K562 (cell line): ENCODE measurements around the gene AFF3. TPM values are rescaled to one million over a fixed set of nuclear protein-coding genes. Genes with fewer than 3 reads are reported as not detected.

Source experiments
- ATAC-seq: fragments of 200-7000 bp; cut with Tn5 transposase; 3 replicates; pipeline ENCODE4 v1.9.1; 2020; ENCODE audit warnings: moderate library complexity
- BruUV-seq: library from RNA; stranded (reverse); fragments of 400-500 nt; replicated peaks from 2 replicates; lab custom pipeline; 2021; lab: Mats Ljungman, UMichigan
- CTCF ChIA-PET: fragments of 300-600 bp; formaldehyde crosslinking; extraction: SDS; loops from one replicate; lab custom pipeline; 2021; ENCODE audit warnings: low intra/inter-chr PET ratio; lab: Yijun Ruan, JAX
- POLR2A ChIA-PET: fragments of 300-600, 350-650 bp; sonication (Branson Sonifier 250); formaldehyde crosslinking; extraction: SDS; loops from one replicate; lab custom pipeline; 2021; ENCODE audit warnings: antibody characterized with exemption, inconsistent platforms; lab: Yijun Ruan, JAX
- DNase-seq, 4 experiments: peaks; one replicate each; pipeline versions ENCODE4 v3.0.0 to v3.0.0-alpha.2; 2011 to 2018; ENCODE audit warnings: low spot score in 3 of 4, mixed read lengths in 3 of 4; ENCODE audit errors: extremely low read depth in 1 of 4
- FAIRE-seq: peaks from 2 replicates; lab custom pipeline; 2011; peaks lifted over from hg19 to GRCh38; lab: Jason Lieb, UNC
- H2AFZ ChIP-seq: 2 replicates; pipeline ENCODE4 v1.6.0; 2011; ENCODE audit warnings: low read depth, low read length, control low read depth, inconsistent platforms
- H3K27ac ChIP-seq: fragments of 200-600 bp; 3 replicates; pipeline ENCODE4 v1.8.0; 2011; ENCODE audit warnings: low read depth, mild to moderate bottlenecking, control low read depth, inconsistent platforms, low read length, moderate library complexity, mixed read lengths; ENCODE audit errors: extremely low read depth
- H3K27me3 ChIP-seq, 2 experiments: fragments of 300-600 bp in 1 of 2; 2 replicates in 1 of 2; 3 replicates in 1 of 2; pipeline versions ENCODE4 v1.6.0 to v1.8.0; 2011; ENCODE audit warnings: inconsistent platforms in 2 of 2, low read length in 2 of 2, mild to moderate bottlenecking in 1 of 2, mixed read lengths in 1 of 2, moderate library complexity in 1 of 2; ENCODE audit not compliant: control insufficient read depth in 2 of 2, insufficient read depth in 2 of 2
- H3K36me3 ChIP-seq: fragments of 300-600 bp; 3 replicates; pipeline ENCODE4 v1.8.0; 2011; ENCODE audit warnings: mild to moderate bottlenecking, low read length, inconsistent platforms; ENCODE audit not compliant: control insufficient read depth, insufficient read depth
- H3K4me1 ChIP-seq, 2 experiments: fragments of 200-600 bp in 1 of 2; replicated peaks in 1 of 2; 2 replicates in 1 of 2; 3 replicates in 1 of 2; pipeline versions ENCODE4 v1.5.1 to v1.8.0; 2011; ENCODE audit warnings: inconsistent platforms in 2 of 2, low read length in 2 of 2, mild to moderate bottlenecking in 1 of 2, mixed read lengths in 1 of 2, moderate library complexity in 1 of 2; ENCODE audit not compliant: control insufficient read depth in 2 of 2, insufficient read depth in 2 of 2
- H3K4me2 ChIP-seq: 2 replicates; pipeline ENCODE4 v1.6.1; 2011; ENCODE audit warnings: low read length, control low read depth, inconsistent platforms, mixed read lengths; ENCODE audit not compliant: insufficient read depth
- H3K4me3 ChIP-seq: fragments of 200-600 bp; sonication (generic), shearing (Covaris generic); 2 replicates; pipeline ENCODE4 v1.5.1; 2016; ENCODE audit warnings: control low read depth, inconsistent platforms
- H3K79me2 ChIP-seq: fragments of 200-600 bp; 3 replicates; pipeline ENCODE4 v1.8.0; 2011; ENCODE audit warnings: low read length, inconsistent platforms; ENCODE audit not compliant: control insufficient read depth, insufficient read depth
- H3K9ac ChIP-seq, 2 experiments: 2 replicates each; pipeline versions ENCODE4 v1.6.0 to v1.6.1; 2011; ENCODE audit warnings: low read depth in 2 of 2, low read length in 2 of 2, control low read depth in 1 of 2, inconsistent platforms in 1 of 2, mild to moderate bottlenecking in 1 of 2, mixed read lengths in 1 of 2; ENCODE audit not compliant: insufficient read depth in 1 of 2
- H3K9me1 ChIP-seq: one replicate; pipeline ENCODE4 v1.6.0; 2011; ENCODE audit warnings: inconsistent platforms, mild to moderate bottlenecking, low read length, moderate library complexity; ENCODE audit not compliant: control insufficient read depth, insufficient read depth
- H3K9me3 ChIP-seq: replicated peaks from 2 replicates; pipeline ENCODE4 v1.5.1; 2011; ENCODE audit warnings: low read depth, low read length, inconsistent platforms; ENCODE audit not compliant: control insufficient read depth, insufficient read depth
- H4K20me1 ChIP-seq: replicated peaks from 2 replicates; pipeline ENCODE4 v1.6.1; 2011; ENCODE audit warnings: low read length, inconsistent platforms, mixed read lengths; ENCODE audit not compliant: control insufficient read depth, insufficient read depth
- BCOR ChIP-seq: fragments of 450-650 bp; IDR thresholded peaks from 2 replicates; pipeline ENCODE4 v1.6.1; 2016
- CBFA2T3 ChIP-seq: fragments of 450-650 bp; IDR thresholded peaks from 2 replicates; pipeline ENCODE4 v1.6.1; 2017
- CREB3 ChIP-seq: fragments of 450-650 bp; conservative IDR thresholded peaks from 2 replicates; pipeline ENCODE4 v1.6.1; 2016; ENCODE audit warnings: missing genetic modification characterization, low read depth, mild to moderate bottlenecking, missing compliant biosample characterization, moderate library complexity
- HMG20B ChIP-seq: fragments of 250-450 bp; sonication (Bioruptor Pico); IDR thresholded peaks from 2 replicates; pipeline ENCODE4 v1.5.0; 2021; ENCODE audit warnings: mild to moderate bottlenecking
- HOXB6 ChIP-seq: fragments of 250-450 bp; sonication (Bioruptor Pico); IDR thresholded peaks from 2 replicates; pipeline ENCODE4 v1.5.1; 2022; ENCODE audit warnings: mild to moderate bottlenecking, borderline replicate concordance
- KDM1A ChIP-seq, 2 experiments: fragments of 450-650 bp; IDR thresholded peaks; 2 replicates each; pipeline ENCODE4 v1.6.1; 2016; ENCODE audit warnings: mild to moderate bottlenecking in 2 of 2
- NFE2L1 ChIP-seq: fragments of 450-650 bp; IDR thresholded peaks from 2 replicates; pipeline ENCODE4 v1.6.1; 2016; ENCODE audit warnings: missing genetic modification characterization, low read depth, mild to moderate bottlenecking, missing compliant biosample characterization, moderate library complexity, borderline replicate concordance
- PHTF2 ChIP-seq: fragments of 250-450 bp; sonication (Bioruptor Pico); IDR thresholded peaks from 2 replicates; pipeline ENCODE4 v1.5.0; 2021; ENCODE audit warnings: mild to moderate bottlenecking
- PREB ChIP-seq: sonication (generic); formaldehyde crosslinking; IDR thresholded peaks from 2 replicates; pipeline ENCODE4 v1.8.1; 2023; ENCODE audit warnings: mild to moderate bottlenecking, missing genetic modification reagents
- RBFOX2 ChIP-seq: fragments of 200-400 bp; formaldehyde crosslinking; IDR thresholded peaks from 2 replicates; pipeline ENCODE4 v1.6.1; 2017; ENCODE audit warnings: low read depth, mild to moderate bottlenecking, low read length, moderate library complexity
- STAG1 ChIP-seq: sonication (generic); formaldehyde crosslinking; IDR thresholded peaks from 2 replicates; pipeline ENCODE4 v1.5.0; 2020; ENCODE audit warnings: missing genetic modification reagents, borderline replicate concordance
- TARDBP ChIP-seq: fragments of 450-650 bp; IDR thresholded peaks from 2 replicates; pipeline ENCODE4 v1.6.1; 2016
- TCF7 ChIP-seq: sonication (generic); IDR thresholded peaks from 2 replicates; pipeline ENCODE4 v1.6.1; 2016; ENCODE audit warnings: antibody characterized with exemption, borderline replicate concordance
- TFAP4 ChIP-seq: sonication (generic); formaldehyde crosslinking; IDR thresholded peaks from 2 replicates; pipeline ENCODE4 v1.8.0; 2022; ENCODE audit warnings: missing genetic modification reagents, mild to moderate bottlenecking, moderate library complexity, borderline replicate concordance
- ZNF212 ChIP-seq: fragments of 450-650 bp; formaldehyde crosslinking; IDR thresholded peaks from 2 replicates; pipeline ENCODE4 v1.4.0; 2020; ENCODE audit warnings: mild to moderate bottlenecking
- ZNF263 ChIP-seq: sonication (generic); formaldehyde crosslinking; IDR thresholded peaks from 2 replicates; pipeline ENCODE4 v1.8.0; 2022; ENCODE audit warnings: mild to moderate bottlenecking, missing genetic modification reagents, borderline replicate concordance
- ZNF639 ChIP-seq, 2 experiments: fragments of 200-800 bp in 1 of 2; sonication (Bioruptor generic) in 1 of 2; sonication (generic) in 1 of 2; formaldehyde crosslinking in 1 of 2; IDR thresholded peaks in 1 of 2; conservative IDR thresholded peaks in 1 of 2; 2 replicates each; pipeline versions ENCODE4 v1.5.0 to v1.6.1; 2016 to 2020; ENCODE audit warnings: missing compliant biosample characterization in 1 of 2, missing genetic modification characterization in 1 of 2, missing genetic modification reagents in 1 of 2
- ZNF668 ChIP-seq: fragments of 250-450 bp; sonication (Bioruptor Pico); IDR thresholded peaks from 2 replicates; pipeline ENCODE4 v1.8.0; 2022; ENCODE audit warnings: mild to moderate bottlenecking, inconsistent platforms
- WGBS: fragments of 100-300 bp; shearing (Covaris generic); methylation state at CpG from one replicate; pipeline ENCODE4 v1.1.6; 2016; ENCODE audit warnings: low coverage, mixed read lengths; ENCODE audit not compliant: insufficient coverage; ENCODE audit errors: missing lambda C conversion rate; 5-methylcytosine and 5-hydroxymethylcytosine counted together
- in situ Hi-C: fragments of 300-500 bp; cut with MboI; formaldehyde crosslinking; loops from 4 replicates; pipeline ENCODE4 v1.15.0; 2018; ENCODE audit warnings: inconsistent platforms, mixed read lengths
- intact Hi-C: fragments of 100-400 bp; cut with micrococcal nuclease; formaldehyde crosslinking; loops from 2 replicates; pipeline ENCODE4 v1.14.2; 2022
- polyA plus RNA-seq, 8 experiments: library from polyadenylated mRNA; depleted of rRNA in 4 of 8; stranded (reverse) in 5 of 8; unstranded in 3 of 8; fragments of >200 nt; fragmentation: Nextera tagmentation in 2 of 8; fragmentation: Illumina TruSeq in 1 of 8; extraction: Ambion mirVana in 2 of 8; extraction: Trizol in 1 of 8; gene quantifications; 2 replicates each; pipeline versions ENCODE4 v1.2.1 to v1.2.3, GENCODE V29; 2011 to 2014; ENCODE audit warnings: inconsistent platforms in 1 of 8, missing spikeins in 1 of 8
- total RNA-seq, 7 experiments: library from RNA; depleted of rRNA in 6 of 7; stranded (reverse); fragments of >200 nt in 6 of 7; fragmentation: Illumina TruSeq in 2 of 7; extraction: Trizol in 2 of 7; gene quantifications; 2 replicates each; pipeline versions ENCODE4 v1.2.1 to v1.2.3, GENCODE V29; 2011 to 2021; ENCODE audit warnings: low replicate concordance in 1 of 7

AFF3 gene
- total and polyA plus RNA-seq, 9 of the 15 experiments (the other 6 are each of a cell fraction or from before 2014, with no cell fraction given), result 0.02 to 0.11 TPM; not detected in 7

- FAIRE-seq, result no peak
Observed at GRCh38 chr2:100043081-100043890, 99.1 kb downstream of the AFF3 start.

More at GRCh38 chr2:100043081-100043890, 99.1 kb downstream of the AFF3 start:
- no peaks in the 10 kb centered on the region for H4K20me1 ChIP-seq
- POLR2A ChIA-PET, result interaction anchor here (0.6 to 1.0 kb wide), 2 partner anchors 125 to 156 kb away, joined by 4 read pairs; no protein-coding TSS in a partner anchor
- intact Hi-C loops, result no loop called here
- no peaks in the 10 kb centered on the region for H3K36me3 ChIP-seq
- CTCF ChIA-PET, result no interaction called here
- BruUV-seq, result no TSS peak
- no peak overlapping the region for H3K4me2 ChIP-seq
- H3K9ac ChIP-seq, result no peak overlapping the region
- no peaks in the 10 kb centered on the region for H3K9me3 ChIP-seq
- H2AFZ ChIP-seq, result no peak overlapping the region
- no peak for DNase-seq
- H3K9me1 ChIP-seq, result no peaks in the 10 kb centered on the region
- H3K27ac ChIP-seq, result no peak overlapping the region
- TF ChIP-seq HMG20B (CRISPR knock-in tag), result no peak
- no peak for TF ChIP-seq ZNF263 (CRISPR knock-in tag)
- TF ChIP-seq PREB (CRISPR knock-in tag), result no peak
- no peak for TF ChIP-seq TARDBP
- no peak for TF ChIP-seq TFAP4
- no peak for TF ChIP-seq NFE2L1 (tag)
- TF ChIP-seq BCOR, result no peak
- TF ChIP-seq CBFA2T3, result no peak
- TF ChIP-seq PHTF2 (CRISPR knock-in tag), result no peak
- no peak for TF ChIP-seq ZNF668 (CRISPR knock-in tag)
- no peak for TF ChIP-seq RBFOX2
- no peak for TF ChIP-seq HOXB6
- no peak for TF ChIP-seq ZNF639 (CRISPR knock-in tag; conservative IDR thresholded peaks at IDR 0.05 in 1 of 2, IDR thresholded peaks at IDR 0.05 in 1 of 2)
- TF ChIP-seq KDM1A (IDR thresholded peaks at IDR 0.05), result no peak
- TF ChIP-seq STAG1 (CRISPR knock-in tag), result no peak
- no peak for TF ChIP-seq ZNF212 (CRISPR knock-in tag)
- TF ChIP-seq CREB3 (tag), result no peak
- no peak for TF ChIP-seq TCF7
- TF ChIP-seq, all 486 proteins: peak for 0
- 1% methylated on average over 7 of the region's 7 CpGs for WGBS
- ATAC-seq, result no peak
- peaks cover 5 to 24% of the 10 kb centered on the region in 2 experiments; a peak in 4 of 5 replicates for H3K27me3 ChIP-seq
- H3K79me2 ChIP-seq, result no peaks in the 10 kb centered on the region
- in situ Hi-C loops, result no loop called here
- H3K4me1 ChIP-seq, result no peaks in the 10 kb centered on the region
- H3K4me3 ChIP-seq, result no peak overlapping the region
